BLaER1 treated with 17β-estradiol and CSF1 and Interleukin-3, amounts not matched to agents 10 nM and 100 nM (cell line): ENCODE data around the gene CCDC186.

Experiments
- H3K27ac ChIP-seq, 11 experiments: shearing (Covaris generic); formaldehyde crosslinking; 2 replicates each; pipeline ENCODE4 v1.8.1; 2022
- H3K27me3 ChIP-seq, 11 experiments: shearing (Covaris generic); formaldehyde crosslinking; 2 replicates each; pipeline ENCODE4 v1.8.1; 2022
- H3K36me3 ChIP-seq, 11 experiments: shearing (Covaris generic); formaldehyde crosslinking; 2 replicates each; pipeline ENCODE4 v1.8.1; 2022
- H3K4me1 ChIP-seq, 10 experiments: shearing (Covaris generic); formaldehyde crosslinking; 2 replicates each; pipeline ENCODE4 v1.8.1; 2022
- H3K4me2 ChIP-seq, 11 experiments: shearing (Covaris generic); formaldehyde crosslinking; 2 replicates each; pipeline ENCODE4 v1.8.1; 2022
- H3K4me3 ChIP-seq, 10 experiments: shearing (Covaris generic); formaldehyde crosslinking; 2 replicates each; pipeline ENCODE4 v1.8.1; 2022
- H3K9ac ChIP-seq, 11 experiments: shearing (Covaris generic); formaldehyde crosslinking; 2 replicates each; pipeline ENCODE4 v1.8.1; 2022
- H3K9me3 ChIP-seq, 11 experiments: shearing (Covaris generic); formaldehyde crosslinking; replicated peaks in 1 of 11; 2 replicates each; pipeline ENCODE4 v1.8.1; 2022
- H4K20me1 ChIP-seq, 11 experiments: shearing (Covaris generic); formaldehyde crosslinking; 2 replicates each; pipeline ENCODE4 v1.8.1; 2022
- Cebpa-rat ChIP-seq, 11 experiments: shearing (Covaris generic); IDR thresholded peaks; 2 replicates each; pipeline ENCODE4 v1.8.1; 2022

The CCDC186 gene

DNA sequence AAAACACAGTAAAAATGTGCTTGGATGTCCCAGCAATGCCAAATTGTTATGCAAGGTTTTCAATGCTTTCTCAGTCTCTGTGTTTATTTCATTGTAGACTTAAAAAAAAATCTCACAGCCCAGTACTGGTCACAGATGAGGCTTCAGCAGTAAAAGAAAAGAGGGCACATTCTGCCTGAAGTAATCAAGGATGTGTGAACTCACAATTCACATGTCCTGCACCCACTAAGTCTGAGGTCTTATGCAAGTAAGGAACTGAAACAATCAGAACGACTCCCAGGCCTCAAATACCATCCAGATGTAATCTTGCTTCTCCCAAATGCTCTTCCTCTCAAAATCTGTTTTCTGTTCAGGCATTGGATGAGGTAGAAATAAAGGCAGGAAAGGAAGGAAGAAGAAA lies 96.7 kb downstream of the CCDC186 start:
- peaks cover 0 to 21% (median 11%) of the 10 kb centered on the region in 11 experiments; a peak in 13 of 22 replicates for H3K9me3 ChIP-seq
- TF ChIP-seq Cebpa-rat (IDR thresholded peaks at IDR 0.05), result no peak; a peak in 1 of 22 replicates
- H3K4me3 ChIP-seq, result no peak overlapping the region

DNA sequence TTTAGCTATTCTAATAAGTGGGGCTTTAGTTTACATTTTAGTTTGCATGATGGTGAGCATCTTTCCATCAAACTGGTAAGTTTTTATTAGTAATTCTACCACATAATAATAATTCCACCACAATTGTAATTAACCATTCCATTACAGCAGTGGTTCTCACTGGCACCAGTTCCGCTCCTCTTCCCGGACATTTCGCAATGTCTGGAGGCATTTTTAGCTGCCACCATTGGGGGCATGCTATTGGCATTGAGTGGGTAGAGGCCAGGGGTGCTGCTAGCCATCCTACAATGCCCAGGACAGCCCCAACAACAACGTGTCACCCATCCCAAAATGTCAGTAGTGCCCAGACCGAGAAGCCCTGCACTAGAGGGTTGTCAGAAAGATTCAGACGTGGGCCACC lies 98.9 kb downstream of the CCDC186 start:
- Histone ChIP-seq H3K36me3 (no peaks in the 10 kb centered on the region), H3K4me1 (peaks cover 62 to 84% (median 70%) of the 10 kb centered on the region in 10 experiments), H3K27ac (no peak overlapping the region), H3K9me3 (peaks cover 0 to 21% (median 11%) of the 10 kb centered on the region in 11 experiments; a peak in 13 of 22 replicates), H3K4me3 (no peak overlapping the region), H4K20me1 (no peaks in the 10 kb centered on the region), H3K4me2 (peak overlapping the region in 7 of 11 experiments; percentile 4 to 72 (median 19); a peak in 4 of 22 replicates), H3K27me3 (no peaks in the 10 kb centered on the region), H3K9ac (no peak overlapping the region)
- TF ChIP-seq Cebpa-rat (IDR thresholded peaks at IDR 0.05), result peak in 7 of 11 experiments; percentile 17 to 77 (median 40); a peak in 7 of 22 replicates

More for the DNA sequence above, 96.7 kb downstream of the CCDC186 start:
- peaks cover 39 to 61% (median 48%) of the 10 kb centered on the region in 10 experiments for H3K4me1 ChIP-seq
- H3K4me2 ChIP-seq, result peak overlapping the region in 8 of 11 experiments; percentile 14 to 72 (median 58); a peak in 14 of 22 replicates
- peak overlapping the region in 4 of 11 experiments; percentile 7 to 64 (median 48); a peak in 6 of 22 replicates for H3K27ac ChIP-seq
- no peaks in the 10 kb centered on the region for H4K20me1 ChIP-seq
- H3K36me3 ChIP-seq, result no peaks in the 10 kb centered on the region
- H3K9ac ChIP-seq, result no peak overlapping the region
- H3K27me3 ChIP-seq, result no peaks in the 10 kb centered on the region

DNA sequence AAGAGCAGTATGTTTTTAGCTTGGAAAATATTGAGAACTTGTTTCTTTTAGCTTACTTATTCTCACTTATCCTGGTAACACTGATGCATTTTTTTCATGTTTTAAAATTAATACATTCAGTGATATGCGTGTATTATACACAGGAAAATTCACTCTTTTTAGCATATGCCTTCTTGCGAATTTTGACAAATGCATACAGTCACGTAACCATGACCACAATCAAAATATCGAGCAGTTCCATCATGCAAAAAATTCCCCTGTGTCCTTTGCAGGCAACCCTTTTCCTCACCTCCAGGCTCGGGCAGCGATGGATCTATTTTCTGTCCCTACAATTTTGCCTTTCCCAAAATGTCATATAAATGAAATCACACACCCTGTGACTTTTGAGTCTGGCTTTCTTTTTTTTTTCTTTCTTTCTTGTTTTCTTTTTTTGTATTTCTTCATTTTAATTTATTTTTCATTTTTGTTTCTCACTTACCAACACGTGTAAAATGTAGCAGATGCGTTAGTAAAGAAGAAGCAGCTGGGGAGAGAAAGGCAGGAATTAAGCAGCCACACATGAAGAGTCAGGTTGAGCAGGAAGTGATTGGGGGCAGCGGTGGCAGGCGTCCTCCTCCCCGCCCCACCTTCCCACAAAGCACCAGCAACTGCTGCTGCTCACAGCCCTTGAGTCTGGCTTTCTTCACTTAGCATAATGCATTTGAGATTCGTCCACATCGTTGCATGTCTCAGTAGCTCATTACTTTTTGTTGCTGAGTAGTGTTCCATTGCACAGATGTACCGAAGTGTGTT lies 100.4 kb downstream of the CCDC186 start:
- Histone ChIP-seq H3K4me1 (peaks cover 61 to 87% (median 75%) of the 10 kb centered on the region in 10 experiments), H3K36me3 (no peaks in the 10 kb centered on the region), H3K27me3 (no peaks in the 10 kb centered on the region), H3K27ac (peak overlapping the region in 8 of 11 experiments; percentile 14 to 41 (median 28); a peak in 7 of 22 replicates), H3K4me2 (peak overlapping the region; percentile 49 to 81 (median 71)), H3K4me3 (peak overlapping the region in 1 of 10 experiments; percentile 8; a peak in 1 of 20 replicates), H4K20me1 (no peaks in the 10 kb centered on the region), H3K9ac (peak overlapping the region in 4 of 11 experiments; percentile 7 to 26 (median 18); a peak in 3 of 22 replicates), H3K9me3 (peaks cover 0 to 21% (median 11%) of the 10 kb centered on the region in 11 experiments; a peak in 13 of 22 replicates)
- no peak for TF ChIP-seq Cebpa-rat (IDR thresholded peaks at IDR 0.05)

DNA sequence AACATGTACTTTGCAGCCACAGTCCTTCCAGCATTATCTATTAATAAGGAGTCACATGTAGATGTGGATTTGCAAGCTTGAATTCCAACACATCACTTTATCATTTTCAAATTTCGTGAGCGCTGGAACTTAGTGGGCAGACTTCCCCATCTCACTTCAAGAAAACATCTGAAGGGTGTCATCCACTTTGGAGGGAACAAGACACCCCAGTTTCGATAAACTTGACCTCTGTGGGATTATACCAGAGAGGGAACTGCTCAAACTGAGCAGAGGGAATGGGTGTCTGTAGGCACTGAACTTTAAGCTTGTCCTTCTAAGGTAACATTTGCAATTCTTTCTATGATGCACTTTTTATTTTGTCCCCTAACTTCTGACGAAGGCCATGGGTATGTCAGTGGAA lies 102.8 kb downstream of the CCDC186 start:
- Histone ChIP-seq H3K9ac (0 out of 22 replicates have a peak overlapping the region, but pooled peaks of 1 of the 11 experiments have one; percentile 26), H3K4me3 (no peak overlapping the region), H3K4me1 (peaks cover 62 to 90% (median 86%) of the 10 kb centered on the region in 10 experiments), H3K27me3 (no peaks in the 10 kb centered on the region), H3K36me3 (no peaks in the 10 kb centered on the region), H3K4me2 (peak overlapping the region; percentile 53 to 81 (median 73); a peak in 20 of 22 replicates), H4K20me1 (no peaks in the 10 kb centered on the region), H3K27ac (peak overlapping the region in 5 of 11 experiments; percentile 8 to 59 (median 47); a peak in 9 of 22 replicates), H3K9me3 (peaks cover 0 to 12% (median 4%) of the 10 kb centered on the region in 11 experiments; a peak in 6 of 22 replicates)
- no peak for TF ChIP-seq Cebpa-rat (IDR thresholded peaks at IDR 0.05)
